Activated T-helper 17 cell treated with anti-CD3 and anti-CD28 coated beads, Interleukin-2, amount 50 U/mL, for 72 hours (primary cell): ENCODE data around the gene SKAP2. TPM values are rescaled to one million over a fixed set of nuclear protein-coding genes. Genes with fewer than 3 reads are reported as not detected.

ENCODE experiments used
- ATAC-seq: fragments of 150-1000 bp; cut with Tn5 transposase; replicated peaks from 2 replicates; pipeline ENCODE4 v1.10.0; 2021; ENCODE audit warnings: mild to moderate bottlenecking, moderate library complexity
- H3K27ac Mint-ChIP-seq: one replicate; pipeline ENCODE4 v1.8.0; 2022; ENCODE audit warnings: mixed read lengths
- H3K27me3 Mint-ChIP-seq: one replicate; pipeline ENCODE4 v1.8.0; 2022; ENCODE audit warnings: mixed read lengths
- H3K36me3 Mint-ChIP-seq: one replicate; pipeline ENCODE4 v1.8.0; 2022; ENCODE audit warnings: low read depth, mild to moderate bottlenecking, mixed read lengths
- H3K4me1 Mint-ChIP-seq: one replicate; pipeline ENCODE4 v1.8.0; 2022; ENCODE audit warnings: mixed read lengths
- H3K4me3 Mint-ChIP-seq: one replicate; pipeline ENCODE4 v1.8.0; 2022; ENCODE audit warnings: mild to moderate bottlenecking, mixed read lengths
- H3K9me3 Mint-ChIP-seq: one replicate; pipeline ENCODE4 v1.8.0; 2022; ENCODE audit warnings: mixed read lengths
- total RNA-seq, 2 donors: library from RNA; stranded (reverse); gene quantifications; one replicate each; pipeline ENCODE4 v1.2.3, GENCODE V29; 2022

SKAP2 gene
- total RNA-seq, 2 donors from 2014 or later, result 11.5 to 14.3 TPM

DNA sequence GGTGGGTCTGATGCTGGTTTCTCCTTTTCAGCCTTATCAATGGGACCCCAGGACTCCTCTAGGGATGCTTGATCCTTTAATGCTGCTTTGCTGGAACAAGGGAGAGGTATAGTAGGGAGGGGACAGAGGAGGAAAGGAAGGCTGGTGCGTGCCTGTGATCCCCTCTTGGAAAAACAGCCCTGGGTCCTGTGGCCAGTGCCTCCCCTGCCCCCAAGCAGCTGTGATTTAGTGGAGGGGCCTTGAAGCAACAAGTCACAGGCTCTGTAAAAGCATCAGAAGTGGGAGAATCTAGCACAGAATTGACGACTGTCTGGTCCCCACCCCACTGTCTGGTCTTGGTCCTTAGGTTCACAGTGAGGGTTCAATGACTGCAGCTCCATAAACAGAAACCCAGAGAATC is 237.7 kb downstream of the SKAP2 start:
- ATAC-seq, result no peak
- H3K9me3 Mint-ChIP-seq, result no peaks in the 10 kb centered on the region

DNA sequence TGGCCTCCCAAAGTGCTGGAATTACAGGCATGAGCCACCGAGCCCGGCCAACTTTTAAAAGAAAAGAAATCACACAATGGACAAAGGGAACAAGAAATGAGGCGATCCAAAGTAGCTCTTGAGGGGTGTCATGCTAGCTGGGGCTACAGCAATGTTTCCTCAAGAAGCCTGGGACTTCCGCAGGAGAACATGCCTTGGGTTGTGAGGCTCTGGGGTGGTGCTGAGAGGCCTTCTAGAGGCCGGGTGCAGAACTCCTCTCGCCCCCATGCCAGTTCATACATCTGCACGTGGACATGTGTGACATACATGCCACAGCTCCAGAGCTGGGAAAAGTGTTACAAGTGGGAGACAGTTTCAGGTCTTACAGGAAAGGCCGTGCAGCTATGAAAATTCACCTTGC is 238.2 kb downstream of the SKAP2 start:
- Mint-ChIP-seq H3K4me3 (no peak overlapping the region), H3K36me3 (no peaks in the 10 kb centered on the region), H3K9me3 (no peaks in the 10 kb centered on the region), H3K27me3 (peaks cover 9% of the 10 kb centered on the region), H3K4me1 (no peaks in the 10 kb centered on the region), H3K27ac (no peak overlapping the region)
- ATAC-seq, result no peak

More for the DNA sequence above, 237.7 kb downstream of the SKAP2 start:
- H3K36me3 Mint-ChIP-seq, result no peaks in the 10 kb centered on the region
- no peaks in the 10 kb centered on the region for H3K4me1 Mint-ChIP-seq
- peaks cover 15% of the 10 kb centered on the region for H3K27me3 Mint-ChIP-seq
- no peak overlapping the region for H3K27ac Mint-ChIP-seq
- H3K4me3 Mint-ChIP-seq, result no peak overlapping the region

- Mint-ChIP-seq H3K27ac (no peak overlapping the region), H3K36me3 (no peaks in the 10 kb centered on the region), H3K4me3 (no peak overlapping the region), H3K27me3 (peaks cover 8% of the 10 kb centered on the region), H3K4me1 (no peaks in the 10 kb centered on the region), H3K9me3 (no peaks in the 10 kb centered on the region)
- ATAC-seq, result no peak
Measured at GRCh38 chr7:26625286-26625685, 239.1 kb downstream of the SKAP2 start.

GRCh38 chr7:26624839-26625238 is 239.6 kb downstream of the SKAP2 start:
- H3K9me3 Mint-ChIP-seq, result no peaks in the 10 kb centered on the region
- H3K27ac Mint-ChIP-seq, result no peak overlapping the region
- peaks cover 7% of the 10 kb centered on the region for H3K27me3 Mint-ChIP-seq
- H3K4me1 Mint-ChIP-seq, result no peaks in the 10 kb centered on the region
- no peak for ATAC-seq
- H3K4me3 Mint-ChIP-seq, result no peak overlapping the region
- H3K36me3 Mint-ChIP-seq, result no peaks in the 10 kb centered on the region

DNA sequence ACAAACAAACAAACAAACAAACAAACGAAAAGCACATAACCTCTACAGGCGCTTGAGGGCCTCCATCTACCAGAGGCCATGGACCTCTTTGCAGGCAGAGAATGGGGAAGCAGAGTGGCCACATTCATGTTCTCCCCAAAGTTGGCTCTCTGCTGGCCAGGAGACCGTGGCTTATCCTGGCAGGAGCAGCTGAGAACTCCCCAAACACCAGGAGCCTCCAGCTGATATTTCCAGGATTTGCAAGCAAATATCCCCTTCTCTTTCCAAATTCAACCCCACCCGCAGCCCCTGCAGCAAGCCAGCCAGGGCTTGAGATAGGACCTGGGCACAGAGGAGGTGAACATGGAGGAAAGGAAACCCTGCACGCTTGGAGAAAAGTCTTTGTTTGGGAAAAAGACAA is 240.0 kb downstream of the SKAP2 start:
- Mint-ChIP-seq H3K36me3 (no peaks in the 10 kb centered on the region), H3K9me3 (no peaks in the 10 kb centered on the region), H3K4me1 (no peaks in the 10 kb centered on the region), H3K4me3 (no peak overlapping the region), H3K27ac (no peak overlapping the region), H3K27me3 (peaks cover 5% of the 10 kb centered on the region)
- ATAC-seq, result no peak

- no peak for ATAC-seq
- H3K4me3 Mint-ChIP-seq, result no peak overlapping the region
Measured at GRCh38 chr7:26620352-26620751, 244.0 kb downstream of the SKAP2 start.

GRCh38 chr7:26619348-26619984 is 244.9 kb downstream of the SKAP2 start:
- H3K4me1 Mint-ChIP-seq, result no peaks in the 10 kb centered on the region
- H3K27ac Mint-ChIP-seq, result no peak overlapping the region
- no peak overlapping the region for H3K4me3 Mint-ChIP-seq
- peaks cover 3% of the 10 kb centered on the region for H3K27me3 Mint-ChIP-seq
- H3K9me3 Mint-ChIP-seq, result no peaks in the 10 kb centered on the region
- no peak for ATAC-seq
- H3K36me3 Mint-ChIP-seq, result no peaks in the 10 kb centered on the region

More at GRCh38 chr7:26620352-26620751, 244.0 kb downstream of the SKAP2 start:
- H3K36me3 Mint-ChIP-seq, result no peaks in the 10 kb centered on the region
- no peaks in the 10 kb centered on the region for H3K9me3 Mint-ChIP-seq
- H3K4me1 Mint-ChIP-seq, result no peaks in the 10 kb centered on the region
- peaks cover 3% of the 10 kb centered on the region for H3K27me3 Mint-ChIP-seq
- H3K27ac Mint-ChIP-seq, result no peak overlapping the region

DNA sequence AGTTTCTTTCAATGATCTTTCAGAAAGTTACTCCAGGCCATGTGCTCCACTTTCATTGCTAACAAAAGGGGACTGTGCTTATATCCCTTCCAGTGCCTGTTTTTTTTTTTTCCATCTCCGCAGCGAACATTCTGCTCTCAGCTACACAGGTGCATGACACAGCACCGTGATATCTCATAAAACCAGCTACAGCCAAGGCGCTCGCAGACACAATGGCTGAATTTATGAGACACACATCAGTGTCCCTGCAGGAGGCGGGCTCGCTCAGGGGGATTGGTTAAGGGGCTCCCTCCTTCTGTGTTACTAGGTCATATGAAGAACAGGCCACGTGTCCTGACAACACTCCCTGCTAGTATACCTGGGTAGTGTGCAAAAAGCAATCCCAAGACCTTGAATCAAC is 245.5 kb downstream of the SKAP2 start:
- no peaks in the 10 kb centered on the region for H3K4me1 Mint-ChIP-seq
- no peak overlapping the region for H3K27ac Mint-ChIP-seq
- ATAC-seq, result no peak

GRCh38 chr7:26618449-26618848 is 245.9 kb downstream of the SKAP2 start:
- no peak for ATAC-seq
- H3K9me3 Mint-ChIP-seq, result no peaks in the 10 kb centered on the region
- H3K4me3 Mint-ChIP-seq, result no peak overlapping the region
- peaks cover 4% of the 10 kb centered on the region for H3K27me3 Mint-ChIP-seq
- H3K4me1 Mint-ChIP-seq, result no peaks in the 10 kb centered on the region
- H3K36me3 Mint-ChIP-seq, result no peaks in the 10 kb centered on the region
- no peak overlapping the region for H3K27ac Mint-ChIP-seq

More for the DNA sequence above, 245.5 kb downstream of the SKAP2 start:
- Mint-ChIP-seq H3K27me3 (peaks cover 3% of the 10 kb centered on the region), H3K4me3 (no peak overlapping the region), H3K36me3 (no peaks in the 10 kb centered on the region), H3K9me3 (no peaks in the 10 kb centered on the region)

Other genes starting within 250 kb of the SKAP2 start
- under 1 TPM in 1 of 2 donors, not detected in 1; 0.39 TPM for gene HOXA1, start 231.4 kb upstream of the SKAP2 start, total RNA-seq
- gene HOXA2, start 238.1 kb upstream of the SKAP2 start, total RNA-seq, result not detected